NCI-H2227 treated with DMSO at 0.1 percent for 48 hours (cell line): Measurements from ENCODE around the gene ARFIP2.

Experiments
- DNase-seq: peaks from one replicate; lab custom pipeline; 2025; lab: John Stamatoyannopoulos, UW

Gene ARFIP2

DNA sequence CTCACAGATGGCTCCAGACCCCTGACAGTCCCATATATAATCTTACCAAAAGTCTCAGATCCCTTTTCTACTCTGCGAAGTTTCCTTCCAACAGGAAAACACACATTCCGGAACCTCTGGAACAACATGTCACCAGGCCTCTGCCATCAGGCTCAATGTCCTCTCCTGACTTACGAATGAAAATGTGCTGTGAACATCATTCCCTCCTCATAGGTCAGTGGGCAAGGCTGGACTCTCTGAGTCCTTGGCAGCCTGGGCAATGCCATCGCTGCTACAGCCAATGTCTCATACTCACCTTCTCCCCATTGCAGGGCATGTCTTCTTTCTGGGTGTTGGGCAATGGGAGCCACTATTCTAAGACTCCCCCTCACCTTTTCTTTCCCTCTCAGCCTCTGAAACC, 38.7 kb downstream of the ARFIP2 start:
- no peak for DNase-seq

GRCh38 chr11:6440906-6441358, 40.2 kb downstream of the ARFIP2 start, which contains the start of gene HPX:
HPX (minus strand) TSS chr11:6440987; CDS start chr11:6440963, 24 bp downstream.
- DNase-seq: no peak

DNA sequence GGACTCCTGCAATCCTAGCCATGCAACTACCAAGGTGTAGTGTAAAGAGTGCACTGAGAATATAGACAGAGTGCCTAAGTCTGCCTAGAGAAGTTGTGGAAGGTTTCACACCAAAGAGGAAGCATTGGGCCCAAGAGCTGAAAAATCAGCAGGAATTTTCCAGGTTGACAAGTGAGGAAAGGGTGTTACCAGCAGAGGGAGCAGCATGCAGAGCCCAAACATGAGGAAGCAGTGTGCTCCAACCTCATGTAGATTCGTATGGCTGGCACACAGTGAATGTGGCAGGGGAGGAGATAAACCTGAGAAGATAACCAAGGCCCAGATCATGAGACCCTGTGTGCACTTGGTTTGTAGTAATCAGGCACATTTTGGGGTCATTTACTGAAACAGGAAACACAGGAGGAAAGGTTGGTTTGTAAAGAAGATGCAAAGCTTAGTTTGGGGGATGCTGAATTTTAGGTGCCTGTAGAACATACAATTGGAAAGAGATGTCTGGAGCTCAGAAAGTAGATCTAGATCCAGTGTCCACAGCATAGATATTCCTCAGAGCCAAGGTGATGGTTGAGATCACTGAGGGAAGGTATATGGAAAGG, 42.1 kb downstream of the ARFIP2 start:
- no peak for DNase-seq

- no peak for DNase-seq
These were observed 43.1 kb downstream of the ARFIP2 start for GRCh38 chr11:6437993-6438392.

DNA sequence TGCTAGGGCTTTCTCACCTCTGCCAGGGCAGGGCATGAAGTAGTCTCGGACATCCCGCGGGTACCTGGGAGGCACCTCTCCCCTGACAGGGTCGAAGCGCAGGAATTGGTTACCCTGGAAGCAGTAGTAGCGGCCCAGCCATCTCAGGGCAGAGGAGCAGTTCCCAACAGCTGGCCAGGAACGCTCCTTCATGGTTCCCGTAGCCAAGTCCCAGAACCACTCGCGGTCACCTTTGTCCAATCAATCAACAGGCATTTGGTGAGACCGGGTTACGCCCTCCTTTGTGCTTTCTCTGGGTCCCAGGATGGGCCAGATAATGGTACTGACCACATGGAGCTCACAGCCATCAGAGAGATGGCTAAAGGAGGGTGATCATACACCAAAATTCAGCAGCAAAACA, 43.7 kb downstream of the ARFIP2 start:
- DNase-seq: no peak

GRCh38 chr11:6433998-6434660, 47.0 kb downstream of the ARFIP2 start:
- DNase-seq: no peak

GRCh38 chr11:6431861-6432260, 49.3 kb downstream of the ARFIP2 start:
- no peak for DNase-seq

DNA sequence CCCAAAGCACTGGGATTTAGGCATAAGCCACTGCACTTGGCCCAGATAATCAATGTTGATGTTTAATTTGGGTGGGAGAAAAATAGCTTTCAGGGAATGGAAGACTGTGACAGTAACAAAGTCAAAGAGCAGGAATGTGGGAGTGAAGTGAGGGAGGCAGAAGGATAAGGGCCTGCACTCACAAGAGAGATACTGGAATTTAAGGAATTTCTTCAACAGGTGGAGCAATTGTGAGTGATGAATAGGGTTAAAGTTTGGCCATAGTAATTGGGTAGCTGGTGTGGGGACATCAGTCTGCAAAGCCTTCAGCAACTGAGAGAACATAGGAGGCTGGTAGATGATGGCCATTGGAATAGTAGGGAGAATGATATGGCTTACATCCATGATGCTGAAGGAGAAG, 53.6 kb downstream of the ARFIP2 start:
- no peak for DNase-seq
